ENCODE measurements around the gene FIGLA.
"Not testable (repeated sequence)": the region's sequence is repeated elsewhere in the genome, so short reads cannot be mapped to it uniquely, and the experiment has no call there.

The FIGLA gene

DNA sequence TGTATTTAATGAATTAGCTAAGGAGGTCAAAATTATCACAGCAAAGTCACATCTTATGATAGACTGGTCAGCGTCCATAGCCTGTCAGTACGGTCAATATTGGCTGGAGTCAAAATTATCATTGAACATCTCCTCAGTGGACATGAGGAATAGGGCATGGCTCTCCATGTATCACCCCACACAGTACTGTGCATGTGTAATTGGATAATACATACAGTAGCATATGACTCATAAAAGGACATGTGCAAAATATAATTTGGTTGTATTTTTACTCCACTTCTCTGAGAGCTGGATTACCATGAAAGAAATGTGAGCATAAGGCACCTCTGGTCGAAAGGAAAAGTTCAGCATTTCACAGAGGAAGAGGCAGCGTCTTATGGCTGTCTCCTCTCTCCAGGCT is 47.4 kb downstream of the FIGLA start:
- no peak for DNase-seq

DNA sequence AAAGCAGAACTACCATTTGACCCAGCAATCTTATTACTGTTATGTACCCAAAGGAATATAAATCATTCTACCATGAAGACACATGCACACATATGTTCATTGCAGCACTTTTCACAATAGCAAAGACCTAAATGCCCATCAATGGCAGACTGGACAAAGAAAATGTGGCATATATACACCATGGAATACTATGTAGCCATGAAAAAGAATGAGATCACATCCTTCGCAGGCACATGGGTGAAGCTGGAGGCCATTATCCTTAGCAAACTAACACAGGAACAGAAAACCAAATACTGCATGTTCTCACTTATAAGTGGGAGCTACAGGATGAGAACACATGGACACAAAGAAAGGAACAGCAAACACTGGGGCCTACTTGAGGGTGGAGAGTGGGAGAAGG is 51.0 kb downstream of the FIGLA start:
- not testable (repeated sequence) for DNase-seq

DNA sequence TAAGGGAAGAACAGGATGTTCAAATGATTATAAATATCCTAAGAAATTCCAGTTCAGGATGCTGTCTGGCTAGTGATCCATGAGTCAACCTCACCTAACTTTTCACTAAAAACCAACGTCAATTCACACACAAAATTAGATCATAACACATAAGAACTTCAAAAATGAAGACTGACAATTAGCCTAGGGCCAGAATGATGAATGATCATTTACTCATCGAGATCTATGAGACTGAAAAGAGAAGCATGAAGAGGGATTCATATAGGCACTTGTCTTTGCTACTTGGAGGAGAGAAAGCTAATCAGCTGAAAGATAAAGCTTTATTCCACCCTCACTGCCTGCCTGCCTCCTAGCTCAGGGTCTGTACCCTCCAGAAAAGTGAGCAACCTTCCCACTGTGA is 52.3 kb downstream of the FIGLA start:
- no peak for DNase-seq

DNA sequence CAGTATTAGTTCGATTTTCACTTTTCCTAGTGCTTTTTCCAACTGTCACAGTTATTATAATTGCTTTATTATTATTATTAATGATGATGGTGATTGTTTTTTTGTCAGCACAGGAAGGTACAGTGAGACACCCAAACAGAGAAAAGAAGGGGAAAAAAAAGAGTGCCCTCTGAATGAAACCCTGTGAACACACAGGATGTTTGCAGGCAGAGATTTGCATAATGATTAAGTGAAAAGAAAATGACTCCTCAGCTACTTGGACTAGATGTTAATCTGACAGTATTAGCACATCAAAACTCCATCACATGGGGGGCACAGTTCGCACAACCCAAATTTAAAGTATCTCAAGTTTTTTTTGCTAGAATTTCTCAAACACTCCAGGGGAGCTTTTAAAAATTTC is 55.4 kb downstream of the FIGLA start:
- DNase-seq, result no peak

DNA sequence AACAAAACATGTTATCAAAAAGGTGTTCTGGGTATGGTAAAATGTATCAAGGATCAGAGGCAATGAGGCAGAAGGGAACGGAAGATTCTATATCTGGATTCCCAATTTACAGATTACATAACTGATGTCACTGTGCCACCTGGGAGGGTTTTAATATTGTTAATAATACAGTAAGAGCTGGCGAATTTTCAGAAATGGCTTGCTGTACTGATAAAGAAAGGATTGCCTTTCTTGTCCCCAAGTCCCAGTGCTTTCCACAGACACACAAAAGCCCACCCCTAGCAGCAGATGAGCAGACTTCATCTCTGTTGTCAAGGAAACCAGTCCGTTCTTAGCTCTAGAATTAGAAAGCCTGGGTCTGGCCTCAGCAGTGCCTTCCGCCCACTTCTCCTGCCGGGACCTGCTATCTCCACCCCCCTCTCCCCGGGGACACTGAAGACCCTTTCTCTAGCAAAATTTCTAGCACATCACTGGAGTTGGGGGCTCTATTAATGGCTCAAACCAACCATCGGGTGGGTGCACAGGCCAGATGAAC is 56.7 kb downstream of the FIGLA start:
- no peak for DNase-seq

DNA sequence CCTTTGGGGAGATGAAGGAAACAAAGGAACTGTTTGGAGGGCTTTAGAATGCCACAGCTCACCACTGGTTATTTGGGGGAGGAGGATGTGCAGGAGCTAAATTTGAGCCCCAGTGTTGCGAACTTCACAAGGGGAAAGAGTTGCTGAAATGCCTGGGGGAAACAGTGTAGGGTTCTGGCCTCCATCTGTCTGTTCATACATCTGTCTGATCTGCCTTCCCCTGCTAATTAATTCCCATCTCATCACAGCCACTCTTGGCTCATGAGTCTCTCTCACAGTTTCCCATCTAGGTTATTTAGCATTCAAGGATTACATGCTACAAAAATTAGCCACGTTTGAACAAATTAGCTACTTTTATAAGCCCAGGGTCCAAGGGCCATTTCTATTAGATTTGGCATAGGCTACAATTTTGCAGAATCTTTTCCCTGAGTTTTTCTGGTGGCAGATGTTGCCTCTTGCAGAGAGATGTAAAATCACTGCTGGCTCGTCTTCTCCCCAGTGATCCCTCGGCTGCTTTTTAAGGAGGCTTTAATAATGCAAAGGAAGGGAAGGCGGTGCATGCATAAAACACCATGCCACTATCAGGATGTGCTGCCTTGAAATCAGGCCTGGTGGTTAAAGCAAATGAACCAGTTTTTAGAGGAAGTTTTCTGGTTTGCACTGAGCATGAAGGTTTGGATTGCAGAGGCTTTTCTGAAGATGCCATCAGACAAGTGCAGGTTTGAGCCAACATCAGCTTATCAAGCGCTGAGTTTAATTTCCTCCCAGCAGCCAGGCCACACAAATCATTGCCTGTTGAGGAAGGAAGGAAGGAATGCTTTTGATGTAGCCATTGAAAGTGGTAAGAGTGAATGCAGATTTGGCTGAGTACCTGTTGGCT is 57.4 kb downstream of the FIGLA start:
- DNase-seq, result no peak

DNA sequence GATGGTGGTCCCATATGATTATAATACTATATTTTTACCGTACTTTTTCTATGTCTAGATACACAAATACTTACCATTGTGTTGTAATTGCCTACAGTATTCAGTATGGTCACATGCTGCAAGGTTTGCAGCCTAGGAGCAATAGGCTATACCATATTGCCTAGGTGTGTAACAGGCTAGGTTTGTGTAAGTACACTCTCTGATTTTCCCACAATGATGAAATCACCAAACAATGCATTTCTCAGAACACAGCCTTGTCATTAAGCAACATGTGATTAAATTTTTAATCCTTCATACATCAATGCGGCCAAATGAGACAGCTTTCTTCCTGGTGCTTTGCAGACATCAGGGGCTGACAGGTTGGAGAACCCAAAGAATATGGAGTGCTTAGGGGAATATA is 59.7 kb downstream of the FIGLA start:
- no peak for DNase-seq

DNA sequence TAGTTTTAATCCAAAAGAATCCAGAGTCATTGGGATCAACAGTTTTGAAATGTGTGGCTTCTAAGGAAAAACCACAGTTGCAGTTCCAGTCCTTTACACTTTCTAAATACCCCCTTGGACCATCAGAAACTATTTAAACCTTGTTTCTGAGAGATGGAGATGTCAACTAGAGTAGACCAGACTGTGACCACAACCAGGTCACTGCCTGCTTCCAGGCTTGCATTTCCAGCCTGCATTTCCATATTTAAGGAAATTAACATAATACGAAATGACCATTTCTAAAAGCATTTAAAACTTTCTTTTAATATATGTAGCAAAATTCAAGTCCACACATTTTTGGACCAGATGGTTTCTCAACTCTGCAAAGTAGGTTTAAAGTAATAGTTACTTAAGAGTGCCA is 60.8 kb downstream of the FIGLA start:
- DNase-seq, result no peak

DNA sequence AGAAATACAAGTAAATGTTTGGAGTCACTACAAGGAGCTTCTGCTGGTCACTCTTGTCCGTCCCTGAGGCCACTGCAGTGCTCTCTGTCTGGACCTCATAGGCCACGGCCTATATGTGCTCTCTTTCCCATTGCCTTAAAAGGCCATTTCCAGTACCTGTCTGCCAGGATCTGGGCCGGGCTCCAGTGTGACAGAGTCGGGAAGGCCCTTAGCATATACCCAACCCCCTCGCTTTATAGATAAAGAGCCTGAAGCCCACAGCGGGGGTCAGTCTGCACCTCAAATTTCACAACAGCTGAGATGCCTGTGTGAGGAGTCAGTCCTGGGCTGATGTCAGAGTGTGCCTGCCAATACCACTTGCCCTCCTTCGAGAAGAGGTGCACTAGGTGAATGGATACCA is 62.3 kb downstream of the FIGLA start:
- no peak for DNase-seq

All from stimulated activated CD4-positive, alpha-beta T cell treated with anti-CD3 and anti-CD28 coated beads, Interleukin-12 subunit alpha, Interleukin-12 subunit beta, amount 100 ng/mL, for 4 hours (primary cell).